GM12878 (cell line): ENCODE data around the gene KCNJ16. TPM values are rescaled to one million over a fixed set of nuclear protein-coding genes. Genes with fewer than 3 reads are reported as not detected.

Source experiments
- ATAC-seq: fragments of 200-7000 bp; cut with Tn5 transposase; 3 replicates; pipeline ENCODE4 v1.9.1; 2020; ENCODE audit warnings: mild to moderate bottlenecking, moderate library complexity
- BruUV-seq: library from RNA; stranded (reverse); fragments of 400-500 nt; replicated peaks from 2 replicates; lab custom pipeline; 2021; lab: Mats Ljungman, UMichigan
- CTCF ChIA-PET: fragments of 300-600 bp; sonication (Branson Sonifier 250); formaldehyde crosslinking; extraction: SDS; loops from one replicate; lab custom pipeline; 2021; ENCODE audit warnings: inconsistent platforms; lab: Yijun Ruan, JAX
- POLR2A ChIA-PET: fragments of 350-600 bp; formaldehyde crosslinking; extraction: SDS; loops from one replicate; lab custom pipeline; 2021; ENCODE audit warnings: inconsistent platforms; lab: Charles Lee
- RAD21 ChIA-PET: fragments of 300-600 bp; sonication (Branson Sonifier 250); formaldehyde crosslinking; loops from one replicate; lab custom pipeline; 2023; ENCODE audit warnings: antibody characterized with exemption; ENCODE audit not compliant: unreplicated experiment; lab: Charles Lee
- SMC1A ChIA-PET: fragments of 300-600 bp; sonication (Branson Sonifier 250); formaldehyde crosslinking; loops from one replicate; lab custom pipeline; 2023; ENCODE audit not compliant: unreplicated experiment, uncharacterized antibody; lab: Charles Lee
- DNase-seq: peaks from one replicate; pipeline ENCODE4 v3.0.0-alpha.2; 2011; ENCODE audit warnings: low read depth, low spot score
- FAIRE-seq: peaks from 3 replicates; lab custom pipeline; 2011; peaks lifted over from hg19 to GRCh38; lab: Jason Lieb, UNC
- H2AFZ ChIP-seq: 2 replicates; pipeline ENCODE4 v1.6.0; 2011; ENCODE audit warnings: low read depth, low read length, control low read depth; ENCODE audit not compliant: control insufficient read depth
- H3K27ac ChIP-seq: 2 replicates; pipeline ENCODE4 v1.5.1; 2011; ENCODE audit warnings: control low read depth; ENCODE audit not compliant: control insufficient read depth, insufficient read depth
- H3K27me3 ChIP-seq, 2 experiments: replicated peaks in 1 of 2; 2 replicates each; pipeline versions ENCODE4 v1.6.0 to v1.6.1; 2011; ENCODE audit warnings: low read length in 1 of 2; ENCODE audit not compliant: control insufficient read depth in 2 of 2, insufficient read depth in 2 of 2
- H3K36me3 ChIP-seq, 2 experiments: 2 replicates each; pipeline ENCODE4 v1.5.1; 2011; ENCODE audit warnings: low read length in 1 of 2; ENCODE audit not compliant: control insufficient read depth in 2 of 2, insufficient read depth in 2 of 2
- H3K4me1 ChIP-seq: 2 replicates; pipeline ENCODE4 v1.6.1; 2011; ENCODE audit warnings: mild to moderate bottlenecking, low read length, moderate library complexity, mixed read lengths; ENCODE audit not compliant: control insufficient read depth, insufficient read depth
- H3K4me2 ChIP-seq: 2 replicates; pipeline ENCODE4 v1.6.0; 2011; ENCODE audit warnings: control low read depth; ENCODE audit not compliant: control insufficient read depth, insufficient read depth
- H3K4me3 ChIP-seq: fragments of 200-600 bp; sonication (generic); 2 replicates; pipeline ENCODE4 v1.5.1; 2016
- H3K79me2 ChIP-seq: 2 replicates; pipeline ENCODE4 v1.6.0; 2011; ENCODE audit warnings: low read length; ENCODE audit not compliant: control insufficient read depth, insufficient read depth
- H3K9ac ChIP-seq: 2 replicates; pipeline ENCODE4 v1.8.0; 2011; ENCODE audit warnings: low read length, control low read depth, mixed read lengths; ENCODE audit not compliant: control insufficient read depth, insufficient read depth
- H3K9me3 ChIP-seq: replicated peaks from 3 replicates; pipeline ENCODE4 v1.5.1; 2011; ENCODE audit warnings: mild to moderate bottlenecking, low read length; ENCODE audit not compliant: control insufficient read depth, insufficient read depth
- H4K20me1 ChIP-seq: 2 replicates; pipeline ENCODE4 v1.6.0; 2011; ENCODE audit not compliant: control insufficient read depth, insufficient read depth
- BCLAF1 ChIP-seq: fragments of 450-650 bp; IDR thresholded peaks from 2 replicates; pipeline ENCODE4 v1.6.1; 2017; ENCODE audit warnings: antibody characterized with exemption, mild to moderate bottlenecking, moderate library complexity
- IRF5 ChIP-seq: fragments of 450-650 bp; IDR thresholded peaks from 2 replicates; pipeline ENCODE4 v1.6.1; 2017; ENCODE audit warnings: borderline replicate concordance
- MLLT1 ChIP-seq: fragments of 450-650 bp; IDR thresholded peaks from 2 replicates; pipeline ENCODE4 v1.6.1; 2016; ENCODE audit warnings: mild to moderate bottlenecking
- NR2F1 ChIP-seq: fragments of 450-650 bp; conservative IDR thresholded peaks from 2 replicates; pipeline ENCODE4 v1.6.1; 2017; ENCODE audit warnings: mild to moderate bottlenecking
- SMARCA5 ChIP-seq: fragments of 450-650 bp; IDR thresholded peaks from 2 replicates; pipeline ENCODE4 v1.6.1; 2017; ENCODE audit warnings: mild to moderate bottlenecking
- TARDBP ChIP-seq: IDR thresholded peaks from 2 replicates; pipeline ENCODE4 v1.6.1; 2016; ENCODE audit warnings: borderline replicate concordance
- ZBTB4 ChIP-seq: fragments of 450-650 bp; formaldehyde crosslinking; IDR thresholded peaks from 2 replicates; pipeline ENCODE4 v1.4.0; 2022; ENCODE audit warnings: mild to moderate bottlenecking, moderate library complexity
- ZNF687 ChIP-seq: fragments of 450-650 bp; IDR thresholded peaks from 2 replicates; pipeline ENCODE4 v1.6.1; 2017; ENCODE audit warnings: mild to moderate bottlenecking, moderate library complexity
- WGBS: methylation state at CpG from one replicate; pipeline ENCODE4 v1.1.6; 2016; ENCODE audit warnings: low lambda C conversion rate; ENCODE audit not compliant: insufficient replicate concordance, insufficient coverage; ENCODE audit errors: missing lambda C conversion rate; 5-methylcytosine and 5-hydroxymethylcytosine counted together
- in situ Hi-C: fragments of 300-500 bp; cut with MboI; formaldehyde crosslinking; loops from 9 replicates; pipeline ENCODE4 v1.14.3; 2018; ENCODE audit warnings: mixed read lengths
- intact Hi-C: fragments of 100-400 bp; cut with micrococcal nuclease; formaldehyde crosslinking; loops from one replicate; pipeline ENCODE4 v1.14.2; 2022; ENCODE audit not compliant: unreplicated experiment
- polyA plus RNA-seq, 11 experiments: library from polyadenylated mRNA; depleted of rRNA in 4 of 11; unstranded in 6 of 11; stranded (reverse) in 5 of 11; fragments of >200 nt; fragmentation: Nextera tagmentation in 4 of 11; fragmentation: Illumina TruSeq in 1 of 11; extraction: Ambion mirVana in 4 of 11; extraction: Trizol in 1 of 11; gene quantifications; 1 replicate in 1 of 11; 2 replicates in 10 of 11; pipeline versions ENCODE4 v1.2.1 to v1.2.3, GENCODE V29; 2011 to 2016; ENCODE audit warnings: inconsistent platforms in 2 of 11, missing spikeins in 2 of 11, low read depth in 1 of 11
- total RNA-seq, 4 experiments: library from RNA; depleted of rRNA in 3 of 4; stranded (reverse); fragments of >200 nt in 3 of 4; fragmentation: Illumina TruSeq in 1 of 4; extraction: Trizol in 1 of 4; gene quantifications; 2 replicates each; pipeline versions ENCODE4 v1.2.1 to v1.2.3, GENCODE V29; 2013 to 2021

The KCNJ16 gene
- total and polyA plus RNA-seq, 10 of the 15 experiments (the other 5 are each of a cell fraction or from before 2014, with no cell fraction given), result 0.08 to 0.24 (median 0.20) TPM; not detected in 7

GRCh38 chr17:70091696-70092095, 16.7 kb downstream of the KCNJ16 start (continued):
- TF ChIP-seq BCLAF1 (no peak), ZNF687 (no peak)
- TF ChIP-seq, all 136 proteins: peak for 0

- ChIA-PET RAD21 (no interaction called here), SMC1A (no interaction called here), POLR2A (no interaction called here), CTCF (no interaction called here)
- H4K20me1 ChIP-seq, result no peaks in the 10 kb centered on the region
- TF ChIP-seq TARDBP, result no peak
- no peak for TF ChIP-seq NR2F1
- TF ChIP-seq MLLT1, result no peak
- no peak for TF ChIP-seq SMARCA5
- TF ChIP-seq IRF5, result no peak
- no peak for TF ChIP-seq ZBTB4 (CRISPR knock-in tag)
- H3K9me3 ChIP-seq, result no peaks in the 10 kb centered on the region
- H3K27me3 ChIP-seq, result no peaks in the 10 kb centered on the region
- H3K4me1 ChIP-seq, result no peaks in the 10 kb centered on the region
- no peaks in the 10 kb centered on the region for H3K36me3 ChIP-seq
- no peak overlapping the region for H3K4me2 ChIP-seq
- BruUV-seq, result no TSS peak
- no peak for FAIRE-seq
- 69% methylated on average over 3 of the region's 3 CpGs for WGBS
- no peak overlapping the region for H2AFZ ChIP-seq
- H3K4me3 ChIP-seq, result no peak overlapping the region
- ATAC-seq, result no peak
- no peaks in the 10 kb centered on the region for H3K79me2 ChIP-seq
- no peak overlapping the region for H3K9ac ChIP-seq
- no peak for DNase-seq
- in situ Hi-C loops (no loop called here), intact Hi-C loops (loop anchor here (10.0 kb wide), 1 partner anchor 62 kb away; no protein-coding TSS in a partner anchor)
- H3K27ac ChIP-seq, result no peak overlapping the region
Observed at GRCh38 chr17:70093163-70093562, 18.1 kb downstream of the KCNJ16 start.
